SKM-1 treated with dmso at 0.1 percent for 144 hours (cell line): ENCODE measurements around the gene CUEDC2.

Experiments
- DNase-seq: peaks from one replicate; lab custom pipeline; 2025; ENCODE audit not compliant: unreplicated experiment; lab: John Stamatoyannopoulos, UW

Gene CUEDC2

GRCh38 chr10:102398172-102399020, 34.0 kb downstream of the CUEDC2 start:
- no peak for DNase-seq

DNA sequence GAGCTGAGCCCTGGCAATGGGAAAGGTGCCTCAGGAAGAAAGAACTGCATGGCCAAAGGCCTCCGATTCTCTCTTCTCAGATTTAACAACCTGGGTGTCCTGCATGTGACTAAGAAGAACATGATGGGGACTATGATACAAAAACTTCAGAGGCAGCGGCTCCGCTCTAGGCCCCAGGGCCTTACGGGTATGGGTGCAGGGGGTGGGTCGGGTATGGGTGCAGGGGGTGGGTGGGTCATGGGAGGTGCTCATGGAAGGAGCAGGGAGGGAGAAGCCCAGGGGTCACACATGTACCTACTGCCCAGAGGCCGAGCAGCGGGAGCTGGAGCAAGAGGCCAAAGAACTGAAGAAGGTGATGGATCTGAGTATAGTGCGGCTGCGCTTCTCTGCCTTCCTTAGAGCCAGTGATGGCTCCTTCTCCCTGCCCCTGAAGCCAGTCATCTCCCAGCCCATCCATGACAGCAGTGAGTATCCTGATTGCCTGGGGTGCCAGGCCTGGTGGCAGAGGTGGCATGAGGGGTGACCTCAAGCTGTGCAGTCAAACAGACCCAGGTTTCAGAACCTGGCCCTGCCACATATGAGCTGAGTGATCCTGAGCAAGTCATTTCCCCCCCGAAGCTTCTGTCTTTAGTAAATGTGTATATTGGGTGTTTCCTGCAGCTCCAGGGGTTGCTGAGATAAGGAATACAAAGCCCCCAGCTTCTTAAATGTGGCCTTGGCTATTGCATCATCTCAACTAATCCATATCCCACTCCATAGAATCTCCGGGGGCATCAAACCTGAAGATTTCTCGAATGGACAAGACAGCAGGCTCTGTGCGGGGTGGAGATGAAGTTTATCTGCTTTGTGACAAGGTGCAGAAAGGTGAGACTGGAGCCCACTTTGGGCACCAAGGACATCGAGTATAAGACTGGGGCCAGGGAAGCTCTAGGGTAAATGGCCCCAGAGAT, 34.9 kb downstream of the CUEDC2 start:
- no peak for DNase-seq

GRCh38 chr10:102396730-102397151, 35.6 kb downstream of the CUEDC2 start:
- no peak for DNase-seq

DNA sequence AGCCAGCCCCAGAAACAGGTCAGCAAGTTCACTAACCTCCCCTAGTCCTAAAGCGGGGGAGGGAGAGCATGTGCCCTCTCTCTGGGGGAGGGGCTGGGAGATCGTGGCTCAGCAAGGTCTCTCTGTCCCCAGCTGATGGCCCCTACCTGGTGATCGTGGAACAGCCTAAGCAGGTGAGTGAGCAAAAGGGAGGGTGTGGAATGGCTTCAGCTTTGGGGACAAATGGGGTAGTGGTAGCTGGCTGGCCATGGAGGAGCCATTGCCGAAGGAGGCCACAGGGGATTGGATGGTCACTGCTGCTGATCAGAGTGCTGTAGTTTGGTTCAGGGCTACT, 36.1 kb downstream of the CUEDC2 start:
- no peak for DNase-seq

DNA sequence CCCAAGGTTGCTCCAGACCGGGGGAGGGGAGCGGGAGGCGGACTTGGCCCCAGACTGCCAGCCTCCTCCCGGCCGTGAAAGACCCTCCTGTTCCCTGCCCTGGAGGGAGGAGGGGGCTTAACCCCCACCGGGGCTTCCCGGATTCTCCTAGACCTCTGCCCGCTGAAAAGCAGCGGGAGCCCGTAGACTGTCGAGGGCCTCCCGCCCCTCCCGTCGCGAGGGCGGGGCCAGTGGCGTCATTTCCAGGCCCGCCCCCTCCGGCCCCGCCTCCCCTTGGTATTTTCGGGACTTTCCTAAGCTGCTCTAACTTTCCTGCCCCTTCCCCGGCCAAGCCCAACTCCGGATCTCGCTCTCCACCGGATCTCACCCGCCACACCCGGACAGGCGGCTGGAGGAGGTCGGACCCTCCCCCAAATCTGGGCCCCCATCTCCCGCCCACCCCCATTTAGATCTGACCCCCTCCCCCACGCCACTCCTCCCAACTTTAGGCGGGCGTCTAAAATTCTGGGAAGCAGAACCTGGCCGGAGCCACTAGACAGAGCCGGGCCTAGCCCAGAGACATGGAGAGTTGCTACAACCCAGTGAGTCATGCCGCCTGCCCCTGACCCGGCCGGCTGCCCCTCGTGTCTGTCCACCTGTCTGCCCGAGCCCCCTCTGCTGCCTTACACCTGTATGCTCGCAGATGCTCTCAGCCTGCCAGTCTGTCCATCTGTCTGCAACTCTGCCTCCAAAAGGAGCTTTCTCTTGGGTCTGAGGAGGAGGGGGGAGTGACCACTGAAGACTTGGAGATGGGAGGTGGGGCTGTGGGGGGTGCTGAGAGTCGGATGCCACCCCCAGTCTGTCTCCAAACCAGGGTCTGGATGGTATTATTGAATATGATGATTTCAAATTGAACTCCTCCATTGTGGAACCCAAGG, 36.7 kb downstream of the CUEDC2 start, which contains the start of gene NFKB2:
Gene NFKB2 (plus strand): TSS at position 306 of the 917 bp plus-strand sequence. CDS start 255 bp downstream, at position 561.
- peak; percentile 56 for DNase-seq

DNA sequence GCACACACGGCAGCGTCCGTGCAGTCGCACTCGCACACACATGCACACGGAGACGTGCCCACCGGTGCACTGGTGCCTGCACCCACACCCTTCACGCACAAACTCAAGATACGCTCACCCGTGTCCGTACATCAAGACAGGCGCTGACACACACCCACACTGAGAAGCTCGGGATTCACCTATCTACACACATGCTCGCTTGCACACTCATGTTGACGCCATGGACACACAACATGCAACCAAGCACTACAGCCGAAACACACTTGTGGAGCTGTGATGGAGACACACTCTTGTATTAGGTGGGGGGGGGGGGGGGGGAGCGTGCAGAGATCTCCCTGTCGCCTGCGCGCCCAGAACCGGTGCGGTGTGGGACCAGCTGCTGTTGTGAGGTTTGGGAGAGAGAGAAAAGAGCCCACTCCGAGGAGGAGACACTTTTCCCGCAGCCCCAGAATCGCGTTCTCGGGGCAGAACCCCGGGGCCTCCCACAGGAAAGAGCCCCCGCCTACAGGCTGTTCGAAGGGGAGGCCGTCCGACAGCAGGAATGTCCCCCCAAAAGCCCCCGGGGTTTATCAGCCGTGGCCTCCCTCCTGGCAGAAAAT, 37.5 kb downstream of the CUEDC2 start:
- DNase-seq = no peak

DNA sequence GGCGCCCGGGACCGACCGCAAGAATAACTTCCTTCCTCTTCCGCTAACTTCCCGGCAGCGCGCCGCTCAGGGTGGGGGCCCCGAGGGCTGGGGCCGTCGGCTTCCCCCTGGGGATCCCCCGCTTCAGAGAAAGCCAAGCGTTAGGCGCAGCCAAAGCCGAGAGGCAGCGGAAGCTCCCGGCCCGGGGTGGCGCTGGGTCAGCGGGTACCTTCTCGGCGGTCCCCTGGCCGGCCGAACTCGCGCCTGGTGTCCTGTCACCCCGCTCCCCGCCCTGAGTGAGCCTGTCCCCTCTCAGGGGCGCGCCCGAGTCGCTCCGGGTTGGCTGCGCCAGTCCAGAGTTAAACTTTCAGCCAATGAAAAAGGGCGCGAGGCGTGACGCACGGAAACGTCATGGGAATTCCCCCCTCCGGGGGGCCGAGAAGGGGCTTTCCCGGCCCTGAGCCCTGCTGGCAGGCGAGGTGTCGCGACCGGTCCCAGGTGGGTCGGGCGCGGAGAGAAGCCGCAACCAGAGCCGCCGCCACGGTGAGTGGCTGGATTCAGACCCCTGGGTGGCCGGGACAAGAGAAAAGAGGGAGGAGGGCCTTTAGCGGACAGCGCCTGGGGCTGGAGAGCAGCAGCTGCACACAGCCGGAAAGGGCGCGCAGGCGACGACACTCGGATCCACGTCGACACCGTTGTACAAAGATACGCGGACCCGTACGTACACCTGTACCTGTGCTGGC, 38.1 kb downstream of the CUEDC2 start:
- DNase-seq = peak; percentile 81

GRCh38 chr10:102393411-102394078, 38.8 kb downstream of the CUEDC2 start:
- DNase-seq = no peak

DNA sequence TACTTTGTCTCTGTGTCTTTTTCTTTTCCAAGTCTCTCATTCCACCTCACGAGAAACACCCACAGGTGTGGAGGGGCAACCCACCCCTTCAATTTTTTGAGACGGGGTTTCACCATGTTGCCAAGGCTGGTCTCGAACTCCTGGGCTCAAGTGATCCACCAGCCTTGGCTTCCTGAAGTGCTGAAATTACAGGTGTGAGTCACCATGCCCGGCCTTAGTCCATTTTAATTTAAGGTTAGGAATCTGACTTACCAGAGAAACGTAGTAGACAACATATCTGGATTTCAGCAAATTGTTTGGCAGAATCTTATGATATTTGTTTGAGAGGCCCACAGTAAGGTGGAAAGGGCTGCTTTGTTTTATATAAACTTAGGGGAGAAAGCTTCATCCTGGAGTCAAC, 40.1 kb downstream of the CUEDC2 start:
- DNase-seq = no peak

- DNase-seq = no peak
These were observed 42.5 kb downstream of the CUEDC2 start for GRCh38 chr10:102389894-102390293.

DNA sequence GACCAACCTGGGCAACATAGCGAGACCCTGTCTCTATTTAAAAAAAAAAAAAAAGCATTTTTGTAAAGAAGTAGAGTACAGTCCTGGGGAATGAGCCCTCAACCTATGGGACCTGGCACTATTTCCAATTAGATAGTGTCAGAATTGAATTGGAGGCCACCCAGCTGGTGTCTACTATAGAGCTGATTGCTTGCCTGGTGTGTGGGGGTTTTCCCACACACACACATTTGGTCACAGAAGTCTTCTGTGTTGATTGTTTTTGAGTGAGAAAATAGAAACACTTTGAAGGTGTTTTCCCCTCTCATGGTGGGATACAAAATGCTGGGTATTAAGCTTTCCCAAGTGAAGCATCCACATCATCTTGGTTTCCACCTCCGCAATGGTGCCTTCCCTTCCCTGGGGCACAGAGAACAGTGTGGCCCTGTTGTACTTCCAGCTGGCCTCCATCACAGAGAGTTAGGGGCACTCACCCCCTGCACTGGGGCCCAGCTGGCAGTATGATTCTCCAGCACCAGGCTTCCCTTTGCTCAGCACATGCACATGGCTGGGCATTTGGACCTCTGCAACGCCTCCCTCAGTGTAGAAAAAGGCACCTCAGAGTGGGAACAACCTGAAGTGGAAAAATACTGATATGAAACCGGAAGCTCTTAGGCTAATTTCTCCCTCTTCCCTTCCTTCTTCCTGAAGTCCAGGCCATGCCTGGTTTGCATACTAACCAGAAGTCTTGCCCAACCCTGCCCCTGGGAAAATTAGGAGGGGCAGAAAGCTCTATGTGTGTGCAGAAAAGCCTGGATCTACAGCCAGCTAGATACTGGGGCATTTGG, 47.6 kb downstream of the CUEDC2 start:
- peak; percentile 30 for DNase-seq

GRCh38 chr10:102384053-102384452, 48.3 kb downstream of the CUEDC2 start:
- DNase-seq = no peak

DNA sequence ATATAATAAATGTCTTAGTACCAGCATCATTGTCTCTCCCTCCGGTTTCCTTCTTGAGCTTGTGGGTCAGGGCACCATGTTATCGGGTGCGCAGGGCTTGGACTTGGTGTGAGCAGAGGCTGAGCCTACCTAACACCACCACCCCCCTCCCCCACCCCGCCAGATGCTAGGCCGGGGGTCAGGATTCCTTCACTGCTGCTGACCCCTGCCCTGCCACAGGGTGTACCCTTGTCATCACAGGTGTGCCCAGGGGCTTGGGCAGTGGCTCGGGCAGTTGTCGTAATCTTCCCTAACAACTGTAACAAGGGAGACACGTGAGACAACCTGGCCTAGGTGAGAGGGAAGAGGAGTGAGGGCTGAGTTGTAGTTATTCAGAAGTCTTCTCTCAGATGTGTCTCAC, 49.5 kb downstream of the CUEDC2 start:
- no peak for DNase-seq

DNA sequence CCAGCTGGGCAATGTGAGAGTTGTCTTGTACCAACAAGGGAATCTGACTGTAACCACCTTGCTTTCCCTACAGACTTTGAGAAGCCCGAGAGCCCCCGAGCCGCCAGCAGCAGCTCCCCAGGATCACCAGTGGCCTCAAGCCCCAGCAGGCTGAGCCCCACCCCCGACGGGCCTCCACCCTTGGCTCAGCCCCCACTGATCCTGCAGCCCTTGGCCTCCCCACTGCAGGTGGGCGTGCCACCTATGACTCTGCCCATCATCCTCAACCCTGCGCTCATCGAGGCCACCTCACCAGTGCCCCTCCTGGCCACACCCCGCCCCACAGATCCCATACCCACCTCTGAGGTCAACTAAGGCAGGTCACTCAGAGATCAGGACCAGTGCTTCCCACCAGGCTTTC, 50.4 kb downstream of the CUEDC2 start:
- DNase-seq = no peak

GRCh38 chr10:102379383-102379782, 53.0 kb downstream of the CUEDC2 start:
- no peak for DNase-seq

DNA sequence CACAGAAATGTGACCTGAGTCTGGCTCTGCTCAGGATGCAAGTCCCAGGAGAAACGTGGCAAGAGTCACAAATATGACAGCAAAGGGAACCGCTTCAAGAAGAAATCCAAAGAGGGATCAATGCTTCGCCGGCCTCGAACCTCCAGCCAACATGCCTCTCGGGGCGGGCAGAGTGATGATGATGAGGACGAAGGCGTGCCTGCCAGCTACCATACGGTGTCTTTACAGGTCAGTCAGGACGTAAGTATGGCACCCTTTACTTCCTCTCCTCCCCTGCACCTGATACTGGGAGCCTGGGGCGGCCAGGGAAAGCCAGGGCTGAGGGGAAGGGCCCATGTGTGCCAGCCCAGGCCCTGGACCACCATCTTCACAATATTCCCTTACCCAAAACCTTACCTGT, 55.5 kb downstream of the CUEDC2 start:
- no peak for DNase-seq

GRCh38 chr10:102375867-102376266, 56.5 kb downstream of the CUEDC2 start:
- DNase-seq = no peak

GRCh38 chr10:102375250-102375649, 57.1 kb downstream of the CUEDC2 start:
- no peak for DNase-seq
